HepG2 (cell line): ENCODE measurements around the gene CAVIN3. TPM values are rescaled to one million over a fixed set of nuclear protein-coding genes. Genes with fewer than 3 reads are reported as not detected.

Source experiments
- ATAC-seq: fragments of 200-7000 bp; cut with Tn5 transposase; 3 replicates; pipeline ENCODE4 v1.9.1; 2020; ENCODE audit warnings: mild to moderate bottlenecking, moderate library complexity
- BruUV-seq: library from RNA; stranded (reverse); fragments of 400-500 nt; replicated peaks from 2 replicates; lab custom pipeline; 2021; lab: Mats Ljungman, UMichigan
- CTCF ChIA-PET: fragments of 300-600 bp; formaldehyde crosslinking; extraction: SDS; loops from one replicate; lab custom pipeline; 2021; ENCODE audit warnings: low total read pairs, inconsistent platforms, low intra/inter-chr PET ratio; lab: Yijun Ruan, JAX
- POLR2A ChIA-PET: fragments of 350-600 bp; sonication (Branson Sonifier 250); formaldehyde crosslinking; loops from one replicate; lab custom pipeline; 2020; ENCODE audit warnings: antibody characterized with exemption, inconsistent platforms; lab: Yijun Ruan, JAX
- DNase-seq: peaks from one replicate; pipeline ENCODE4 v3.0.0-alpha.2; 2015; ENCODE audit warnings: low spot score
- FAIRE-seq: peaks from 3 replicates; lab custom pipeline; 2011; peaks lifted over from hg19 to GRCh38; lab: Jason Lieb, UNC
- H2AFZ ChIP-seq: one replicate; pipeline ENCODE4 v1.6.1; 2011; ENCODE audit warnings: low read length, inconsistent platforms
- H3K27ac ChIP-seq: fragments of 300-600 bp; 3 replicates; pipeline ENCODE4 v1.8.0; 2011; ENCODE audit warnings: mixed run types, mild to moderate bottlenecking, mixed read lengths, low read length, inconsistent platforms; ENCODE audit not compliant: insufficient read depth; ENCODE audit errors: extremely low read length
- H3K27me3 ChIP-seq, 2 experiments: fragments of 200-600 bp in 1 of 2; 2 replicates in 1 of 2; 3 replicates in 1 of 2; pipeline versions ENCODE4 v1.6.0 to v1.8.0; 2011; ENCODE audit warnings: low read length in 2 of 2, mild to moderate bottlenecking in 2 of 2, moderate library complexity in 2 of 2, inconsistent platforms in 1 of 2; ENCODE audit not compliant: insufficient read depth in 2 of 2, control insufficient read depth in 1 of 2
- H3K36me3 ChIP-seq, 2 experiments: fragments of 200-600 bp in 1 of 2; replicated peaks in 1 of 2; 2 replicates in 1 of 2; 3 replicates in 1 of 2; pipeline versions ENCODE4 v1.5.1 to v1.8.0; 2011; ENCODE audit warnings: low read length in 2 of 2, inconsistent platforms in 1 of 2; ENCODE audit not compliant: insufficient read depth in 2 of 2, control insufficient read depth in 1 of 2
- H3K4me1 ChIP-seq: 2 replicates; pipeline ENCODE4 v1.5.1; 2012; ENCODE audit warnings: low read length, inconsistent platforms; ENCODE audit not compliant: insufficient read depth
- H3K4me2 ChIP-seq: 2 replicates; pipeline ENCODE4 v1.6.0; 2011; ENCODE audit warnings: low read depth, low read length, inconsistent platforms
- H3K4me3 ChIP-seq, 3 experiments: fragments of 200-600 bp in 1 of 3; sonication (generic), shearing (Covaris generic) in 1 of 3; replicated peaks in 1 of 3; 2 replicates each; pipeline ENCODE4 v1.5.1; 2011 to 2016; ENCODE audit warnings: low read length in 3 of 3, inconsistent platforms in 2 of 3, low read depth in 2 of 3, mild to moderate bottlenecking in 2 of 3, control low read depth in 1 of 3, mixed read lengths in 1 of 3; ENCODE audit not compliant: insufficient read depth in 1 of 3
- H3K79me2 ChIP-seq: one replicate; pipeline ENCODE4 v1.6.1; 2011; ENCODE audit warnings: low read length, inconsistent platforms; ENCODE audit not compliant: insufficient read depth
- H3K9ac ChIP-seq: 2 replicates; pipeline ENCODE4 v1.6.0; 2011; ENCODE audit warnings: mild to moderate bottlenecking, low read depth, low read length, inconsistent platforms; ENCODE audit not compliant: insufficient read depth
- H3K9me3 ChIP-seq: 2 replicates; pipeline ENCODE4 v1.5.1; 2012; ENCODE audit warnings: mild to moderate bottlenecking, low read length
- H4K20me1 ChIP-seq: 2 replicates; pipeline ENCODE4 v1.6.0; 2011; ENCODE audit warnings: inconsistent platforms, mild to moderate bottlenecking, low read length, moderate library complexity; ENCODE audit not compliant: insufficient read depth
- MXD4 ChIP-seq: IDR thresholded peaks from 2 replicates; pipeline ENCODE4 v1.6.1; 2016; ENCODE audit warnings: mild to moderate bottlenecking, missing biosample characterization, missing genetic modification reagents
- PCBP2 ChIP-seq: fragments of 200-400 bp; formaldehyde crosslinking; optimal IDR thresholded peaks from 2 replicates; pipeline ENCODE3; 2018; ENCODE audit warnings: low read length, low read depth; ENCODE audit not compliant: poor library complexity, severe bottlenecking
- PLSCR1 ChIP-seq: sonication (generic); formaldehyde crosslinking; IDR thresholded peaks from 2 replicates; pipeline ENCODE4 v1.5.0; 2020; ENCODE audit warnings: missing genetic modification reagents, mild to moderate bottlenecking, borderline replicate concordance
- ZNF10 ChIP-seq: sonication (generic); formaldehyde crosslinking; IDR thresholded peaks from 2 replicates; pipeline ENCODE4 v1.4.0; 2020; ENCODE audit warnings: mild to moderate bottlenecking, low read depth, missing genetic modification reagents, borderline replicate concordance
- ZNF430 ChIP-seq: sonication (generic); formaldehyde crosslinking; IDR thresholded peaks from 2 replicates; pipeline ENCODE4 v1.9.0; 2021; ENCODE audit warnings: mild to moderate bottlenecking, missing genetic modification reagents
- ZNF841 ChIP-seq: sonication (generic); formaldehyde crosslinking; IDR thresholded peaks from 2 replicates; pipeline ENCODE4 v1.8.1; 2023; ENCODE audit warnings: missing genetic modification reagents, borderline replicate concordance
- WGBS: methylation state at CpG from one replicate; pipeline ENCODE4 v1.1.6; 2017; ENCODE audit warnings: low lambda C conversion rate; 5-methylcytosine and 5-hydroxymethylcytosine counted together
- in situ Hi-C: cut with HindIII; loops from 2 replicates; pipeline ENCODE4 v1.10.0; 2017; ENCODE audit warnings: low pct_unique_long_range_greater_than_20kb; ENCODE audit not compliant: extremely low pct_ligation_motif_present
- intact Hi-C: fragments of 100-400 bp; cut with micrococcal nuclease; formaldehyde crosslinking; loops from one replicate; pipeline ENCODE4 v1.10.0; 2022; ENCODE audit not compliant: unreplicated experiment
- polyA plus RNA-seq, 8 experiments: library from polyadenylated mRNA; depleted of rRNA in 3 of 8; stranded (reverse) in 7 of 8; unstranded in 1 of 8; fragments of >200 nt; fragmentation: Illumina TruSeq in 4 of 8; extraction: Trizol in 4 of 8; gene quantifications; 2 replicates each; pipeline versions ENCODE4 v1.2.1 to v1.2.3, GENCODE V29; 2011 to 2016; ENCODE audit warnings: low read depth in 4 of 8, missing spikeins in 1 of 8, mixed read lengths in 1 of 8; ENCODE audit not compliant: insufficient read depth in 1 of 8
- total RNA-seq, 5 experiments: library from RNA; depleted of rRNA; stranded (reverse); fragments of >200 nt; fragmentation: Illumina TruSeq; extraction: Trizol; gene quantifications; 2 replicates each; pipeline ENCODE4 v1.2.3, GENCODE V29; 2016; ENCODE audit warnings: low read depth in 1 of 5
- TF ChIP-seq, protein P1 (sequence below): fragments of 450-650 bp; IDR thresholded peaks from 2 replicates; pipeline ENCODE4 v1.6.1; 2016

The CAVIN3 gene
- total and polyA plus RNA-seq, 2 of the 13 experiments (the other 11 are each of a cell fraction or from before 2014, with no cell fraction given), result not detected

- H3K27ac ChIP-seq, result no peak overlapping the region
- ChIA-PET CTCF (no interaction called here), POLR2A (no interaction called here)
- DNase-seq (no peak), FAIRE-seq (no peak), ATAC-seq (no peak)
- H4K20me1 ChIP-seq, result no peaks in the 10 kb centered on the region
- intact Hi-C loops, result no loop called here
- H3K4me3 ChIP-seq, result no peak overlapping the region
- no peak overlapping the region for H2AFZ ChIP-seq
- no peak overlapping the region for H3K4me2 ChIP-seq
- no peaks in the 10 kb centered on the region for H3K36me3 ChIP-seq
- WGBS, result 7% methylated on average over 1 of the region's 1 CpG
- H3K27me3 ChIP-seq, result peaks cover 1 to 20% of the 10 kb centered on the region in 2 experiments; a peak in 3 of 5 replicates
- no peak overlapping the region for H3K9ac ChIP-seq
- H3K9me3 ChIP-seq, result no peaks in the 10 kb centered on the region
- BruUV-seq, result no TSS peak
- TF ChIP-seq ZNF841 (no peak), ZNF10 (CRISPR knock-in tag) (no peak), MXD4 (no peak), PLSCR1 (CRISPR knock-in tag) (no peak), ZNF430 (CRISPR knock-in tag) (no peak), PCBP2 (no peak)
- TF ChIP-seq, protein P1, sequence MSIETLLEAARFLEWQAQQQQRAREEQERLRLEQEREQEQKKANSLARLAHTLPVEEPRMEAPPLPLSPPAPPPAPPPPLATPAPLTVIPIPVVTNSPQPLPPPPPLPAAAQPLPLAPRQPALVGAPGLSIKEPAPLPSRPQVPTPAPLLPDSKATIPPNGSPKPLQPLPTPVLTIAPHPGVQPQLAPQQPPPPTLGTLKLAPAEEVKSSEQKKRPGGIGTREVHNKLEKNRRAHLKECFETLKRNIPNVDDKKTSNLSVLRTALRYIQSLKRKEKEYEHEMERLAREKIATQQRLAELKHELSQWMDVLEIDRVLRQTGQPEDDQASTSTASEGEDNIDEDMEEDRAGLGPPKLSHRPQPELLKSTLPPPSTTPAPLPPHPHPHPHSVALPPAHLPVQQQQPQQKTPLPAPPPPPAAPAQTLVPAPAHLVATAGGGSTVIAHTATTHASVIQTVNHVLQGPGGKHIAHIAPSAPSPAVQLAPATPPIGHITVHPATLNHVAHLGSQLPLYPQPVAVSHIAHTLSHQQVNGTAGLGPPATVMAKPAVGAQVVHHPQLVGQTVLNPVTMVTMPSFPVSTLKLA, result no peak
- H3K4me1 ChIP-seq, result no peaks in the 10 kb centered on the region
- in situ Hi-C loops, result no loop called here
- H3K79me2 ChIP-seq, result no peaks in the 10 kb centered on the region
Observed at GRCh38 chr11:6323291-6323905, 3.1 kb upstream of the CAVIN3 start.
